Panc1 (cell line): ENCODE data around the gene ITGB6. TPM values are rescaled to one million over a fixed set of nuclear protein-coding genes. Genes with fewer than 3 reads are reported as not detected.

Experiments
- ATAC-seq: fragments of 200-7000 bp; cut with Tn5 transposase; 2 replicates; pipeline ENCODE4 v1.9.1; 2020; ENCODE audit warnings: mild to moderate bottlenecking, moderate library complexity
- BruUV-seq: library from RNA; stranded (reverse); fragments of 400-500 nt; replicated peaks from 2 replicates; lab custom pipeline; 2021; lab: Mats Ljungman, UMichigan
- CTCF ChIA-PET: fragments of 300-600 bp; sonication (Branson Sonifier 250); formaldehyde crosslinking; loops from one replicate; lab custom pipeline; 2022; ENCODE audit warnings: antibody characterized with exemption; lab: Charles Lee
- POLR2A ChIA-PET: fragments of 300-600 bp; sonication (Branson Sonifier 250); formaldehyde crosslinking; loops from one replicate; lab custom pipeline; 2022; ENCODE audit warnings: antibody characterized with exemption; lab: Charles Lee
- DNase-seq: peaks from one replicate; pipeline ENCODE4 v3.0.0-alpha.2; 2010; ENCODE audit warnings: low read depth, low spot score
- H3K27ac ChIP-seq: 2 replicates; pipeline ENCODE4 v1.5.1; 2011; ENCODE audit warnings: mild to moderate bottlenecking, low read length, inconsistent platforms
- H3K27me3 ChIP-seq: fragments of 200-500 bp; sonication (Bioruptor generic); 2 replicates; pipeline ENCODE4 v1.6.0; 2014; ENCODE audit warnings: low read length, inconsistent platforms; ENCODE audit not compliant: control insufficient read depth, insufficient read depth
- H3K36me3 ChIP-seq: fragments of 200-500 bp; sonication (Bioruptor generic); 2 replicates; pipeline ENCODE4 v1.5.1; 2014; ENCODE audit warnings: inconsistent platforms, mild to moderate bottlenecking, low read length, moderate library complexity; ENCODE audit not compliant: control insufficient read depth, insufficient read depth
- H3K4me1 ChIP-seq: 2 replicates; pipeline ENCODE4 v1.5.1; 2011; ENCODE audit warnings: inconsistent platforms, mild to moderate bottlenecking, low read length, moderate library complexity; ENCODE audit not compliant: control insufficient read depth, insufficient read depth
- H3K4me3 ChIP-seq, 2 experiments: 2 replicates each; pipeline ENCODE4 v1.5.1; 2011 to 2012; ENCODE audit warnings: low read depth in 2 of 2, low read length in 2 of 2, mild to moderate bottlenecking in 2 of 2, inconsistent platforms in 1 of 2, moderate library complexity in 1 of 2
- H3K9me3 ChIP-seq: fragments of 200-500 bp; sonication (Bioruptor generic); 2 replicates; pipeline ENCODE4 v1.5.1; 2014; ENCODE audit warnings: low read depth, mild to moderate bottlenecking, inconsistent platforms, low read length, moderate library complexity; ENCODE audit not compliant: control insufficient read depth, insufficient read depth
- CTCF ChIP-seq: fragments of 450-650 bp; IDR thresholded peaks from 2 replicates; pipeline ENCODE4 v1.5.1; 2017; ENCODE audit warnings: mild to moderate bottlenecking
- POLR2AphosphoS5 ChIP-seq: IDR thresholded peaks from 2 replicates; pipeline ENCODE4 v1.6.1; 2012; ENCODE audit warnings: mild to moderate bottlenecking, low read depth, low read length, moderate library complexity
- REST ChIP-seq, 2 experiments: IDR thresholded peaks; 2 replicates each; pipeline ENCODE4 v1.6.1; 2011 to 2012; ENCODE audit warnings: low read depth in 2 of 2, control low read depth in 1 of 2, low read length in 1 of 2, mild to moderate bottlenecking in 1 of 2, moderate library complexity in 1 of 2; ENCODE audit not compliant: insufficient read depth in 1 of 2
- SIN3A ChIP-seq: IDR thresholded peaks from 2 replicates; pipeline ENCODE4 v1.6.1; 2012; ENCODE audit warnings: low read depth, mild to moderate bottlenecking, low read length, moderate library complexity, borderline replicate concordance; ENCODE audit not compliant: insufficient read depth
- TCF7L2 ChIP-seq: IDR thresholded peaks from 2 replicates; pipeline ENCODE4 v1.6.1; 2011; ENCODE audit warnings: mild to moderate bottlenecking, low read depth, low read length, inconsistent platforms
- in situ Hi-C: cut with HindIII; loops from 2 replicates; pipeline ENCODE4 v1.10.0; 2016; ENCODE audit warnings: low sequenced_read_pairs, low pct_unique_long_range_greater_than_20kb
- intact Hi-C: fragments of 100-400 bp; cut with micrococcal nuclease; formaldehyde crosslinking; loops from one replicate; pipeline ENCODE4 v1.10.0; 2022; ENCODE audit not compliant: unreplicated experiment
- total RNA-seq: library from RNA; stranded (reverse); gene quantifications from one replicate; pipeline ENCODE4 v1.2.1, GENCODE V29; 2021; ENCODE audit not compliant: unreplicated experiment

Gene ITGB6
- total RNA-seq, 1 experiment from 2014 or later: 0.08 TPM

GRCh38 chr2:160096409-160096808 is 103.7 kb downstream of the ITGB6 start:
- TF ChIP-seq SIN3A (no peak), POLR2AphosphoS5 (no peak), TCF7L2 (no peak), CTCF (no peak), REST (IDR thresholded peaks at IDR 0.05; ENCODE audit: insufficient read depth in 1 of 2, low read depth in 2 of 2, low read length in 1 of 2) (no peak)
- H3K27ac ChIP-seq: no peak overlapping the region
- H3K9me3 ChIP-seq: no peaks in the 10 kb centered on the region
- intact Hi-C loops (no loop called here), in situ Hi-C loops (no loop called here)
- POLR2A ChIA-PET: no interaction called here
- DNase-seq (no peak), ATAC-seq (no peak)
- CTCF ChIA-PET: no interaction called here
- BruUV-seq: no TSS peak
- H3K27me3 ChIP-seq: no peaks in the 10 kb centered on the region
- no peaks in the 10 kb centered on the region for H3K36me3 ChIP-seq
- no peaks in the 10 kb centered on the region for H3K4me1 ChIP-seq
- H3K4me3 ChIP-seq: no peak overlapping the region

- Histone ChIP-seq H3K9me3 (peaks cover 9% of the 10 kb centered on the region; the same call in 1 of the 2 replicates), H3K4me1 (no peaks in the 10 kb centered on the region), H3K36me3 (no peaks in the 10 kb centered on the region), H3K27me3 (no peaks in the 10 kb centered on the region), H3K4me3 (no peak overlapping the region), H3K27ac (no peak overlapping the region)
- intact Hi-C loops: no loop called here
- ATAC-seq (no peak), DNase-seq (no peak)
- TF ChIP-seq SIN3A (no peak), TCF7L2 (no peak), POLR2AphosphoS5 (no peak), REST (IDR thresholded peaks at IDR 0.05; ENCODE audit: insufficient read depth in 1 of 2, low read depth in 2 of 2, low read length in 1 of 2) (no peak), CTCF (no peak)
- no TSS peak for BruUV-seq
- CTCF ChIA-PET: no interaction called here
- POLR2A ChIA-PET: no interaction called here
- in situ Hi-C loops: no loop called here
These were observed 107.6 kb downstream of the ITGB6 start for GRCh38 chr2:160092445-160092844.
